T-helper 1 cell (primary cell): ENCODE data around the gene RXRA.

Experiments used
- DNase-seq, 5 donors: peaks; one replicate each; pipeline ENCODE4 v3.0.0-alpha.2; 2012 to 2020

The RXRA gene

DNA sequence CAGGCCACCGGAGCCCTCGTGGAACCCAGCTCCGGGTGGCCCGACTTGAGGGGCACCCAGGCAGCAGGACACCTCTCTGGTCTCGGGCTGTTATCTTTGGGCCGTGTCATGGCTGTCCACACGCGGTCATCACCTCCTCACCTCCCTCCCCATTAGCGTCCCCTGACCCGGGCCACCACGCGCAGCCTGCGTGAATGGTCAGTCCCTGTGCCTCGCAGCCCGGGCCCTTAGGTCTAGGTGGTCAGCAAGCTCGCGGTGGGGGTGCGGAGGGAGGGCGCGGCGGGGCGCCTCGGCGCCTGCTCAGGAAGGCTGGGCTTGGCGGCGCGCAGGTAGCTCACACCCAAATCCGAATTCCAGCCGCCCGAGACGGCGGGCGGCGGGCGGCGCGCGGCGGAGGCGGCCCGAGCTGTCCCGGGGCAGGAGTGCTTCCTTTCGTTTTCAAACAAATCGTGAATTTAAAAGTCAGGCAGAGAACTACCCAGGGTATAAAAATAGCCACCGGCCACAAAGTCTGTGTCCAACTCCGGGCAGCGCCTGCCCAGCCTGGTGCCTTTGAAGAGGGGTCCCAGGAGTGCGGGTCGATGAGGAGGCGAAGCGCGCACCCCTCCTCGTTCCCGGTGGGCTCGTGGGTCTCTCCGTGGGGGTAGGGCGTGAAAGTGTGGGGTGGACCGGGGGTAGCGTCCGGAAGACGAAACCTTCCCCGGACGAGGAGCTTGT is 1.0 kb upstream of the RXRA start:
- peak in 1 of 5 donors; percentile 29 for DNase-seq

DNA sequence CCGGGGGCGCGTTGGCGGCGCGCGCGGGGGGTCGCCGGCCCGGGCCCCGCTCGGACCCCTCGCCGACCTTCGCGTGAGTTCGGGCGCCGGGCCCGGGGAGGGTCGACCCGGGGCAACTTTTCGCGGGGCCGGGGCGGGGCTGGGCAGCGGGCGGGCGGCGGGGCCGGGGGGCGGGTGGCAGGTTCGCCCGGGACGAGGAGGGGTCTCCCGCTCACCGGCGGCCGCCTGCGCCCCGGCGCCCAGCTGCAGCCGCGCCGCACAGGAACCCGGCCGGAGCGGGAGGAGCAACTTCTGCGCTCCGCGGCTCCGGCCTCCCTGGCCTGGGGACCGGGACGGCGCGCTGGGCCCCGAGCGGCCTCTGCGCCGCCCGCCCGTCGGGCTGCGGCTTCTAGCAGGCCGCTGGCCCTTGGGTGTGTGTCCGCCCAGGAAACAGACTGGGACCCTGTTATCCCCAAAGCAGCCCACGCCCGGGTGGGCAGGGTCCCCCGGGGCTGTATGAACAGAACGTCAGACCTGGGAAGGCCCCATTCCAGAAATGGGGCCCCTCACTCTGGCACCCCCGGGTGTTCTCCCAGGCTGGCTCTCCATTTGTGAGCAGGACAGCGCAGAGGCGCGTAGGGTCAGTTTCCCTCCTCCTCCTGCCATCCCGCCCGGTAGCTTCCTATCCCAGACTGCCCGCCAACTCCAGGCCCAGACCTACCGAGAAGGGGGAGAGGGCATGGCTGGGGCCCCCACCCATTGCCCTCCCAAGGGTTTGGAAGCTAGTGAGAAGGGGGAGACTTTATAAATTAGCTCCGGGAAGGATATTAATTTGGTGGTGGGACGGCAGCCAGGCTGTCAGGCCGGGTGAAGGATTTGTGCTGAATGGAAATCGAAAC is 708 bp downstream of the RXRA start:
- DNase-seq, result no peak

GRCh38 chr9:134327671-134328231 is 1.5 kb downstream of the RXRA start:
- DNase-seq, result no peak

GRCh38 chr9:134328341-134328840 is 2.1 kb downstream of the RXRA start:
- no peak for DNase-seq

DNA sequence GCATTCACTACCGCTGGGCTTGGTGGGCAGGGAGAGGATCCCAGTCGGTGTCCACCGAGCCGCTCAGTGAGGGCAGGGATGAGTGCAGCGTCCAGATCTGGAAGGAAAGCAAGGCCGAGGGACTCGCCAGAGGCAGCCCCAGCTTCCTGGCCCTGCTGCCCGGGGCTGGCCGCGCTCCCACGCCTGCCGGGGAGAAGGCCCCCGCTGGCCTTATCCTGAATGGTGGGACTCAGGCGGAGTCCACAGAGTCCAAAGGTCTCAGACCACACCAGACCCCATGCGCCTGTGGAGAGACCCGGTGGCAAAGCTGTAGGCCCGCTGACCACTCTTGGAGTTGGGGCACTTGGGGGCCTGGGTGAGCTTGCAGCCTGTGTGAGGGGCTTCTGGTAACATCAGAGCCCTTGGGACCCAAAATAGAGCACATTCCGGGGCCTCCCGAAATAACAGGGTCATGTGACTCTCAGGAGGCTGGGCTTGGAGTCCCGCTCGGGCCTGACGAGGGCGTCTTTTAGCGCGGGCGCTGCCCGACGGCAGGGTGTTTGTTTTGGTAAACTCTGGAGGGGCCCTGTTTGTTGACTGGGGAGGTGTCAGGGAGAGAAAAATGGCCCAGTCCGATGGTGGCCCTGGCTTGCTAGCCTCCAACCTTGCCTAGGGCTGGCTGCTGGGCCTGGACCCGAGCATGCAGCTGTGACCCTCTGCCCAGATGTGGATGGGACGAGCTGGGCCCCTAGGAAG is 2.8 kb downstream of the RXRA start:
- DNase-seq, result no peak

GRCh38 chr9:134329576-134329855 is 3.3 kb downstream of the RXRA start:
- no peak for DNase-seq

- DNase-seq, result no peak
These were observed 3.6 kb downstream of the RXRA start for GRCh38 chr9:134329886-134330285.

DNA sequence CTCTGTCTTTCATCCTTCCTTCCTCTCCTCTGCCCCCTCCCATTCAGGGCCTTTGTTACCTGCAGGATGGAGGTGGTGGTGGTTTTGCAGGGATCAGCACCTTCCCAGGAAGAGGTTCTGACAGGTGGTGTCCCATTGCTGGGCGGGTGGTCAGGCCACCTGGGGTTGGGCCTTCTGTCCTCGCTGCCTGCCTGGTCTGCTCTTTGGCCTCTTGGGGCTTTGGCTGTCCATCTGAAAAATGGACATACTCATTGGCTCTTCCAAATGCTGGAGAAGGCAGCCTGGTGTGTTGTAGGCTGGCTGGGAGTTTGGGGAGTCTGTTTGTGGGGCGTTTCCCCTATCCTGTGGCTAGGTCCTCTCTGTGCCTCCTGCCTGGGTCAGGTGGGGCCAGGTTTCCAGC is 4.3 kb downstream of the RXRA start:
- no peak for DNase-seq

DNA sequence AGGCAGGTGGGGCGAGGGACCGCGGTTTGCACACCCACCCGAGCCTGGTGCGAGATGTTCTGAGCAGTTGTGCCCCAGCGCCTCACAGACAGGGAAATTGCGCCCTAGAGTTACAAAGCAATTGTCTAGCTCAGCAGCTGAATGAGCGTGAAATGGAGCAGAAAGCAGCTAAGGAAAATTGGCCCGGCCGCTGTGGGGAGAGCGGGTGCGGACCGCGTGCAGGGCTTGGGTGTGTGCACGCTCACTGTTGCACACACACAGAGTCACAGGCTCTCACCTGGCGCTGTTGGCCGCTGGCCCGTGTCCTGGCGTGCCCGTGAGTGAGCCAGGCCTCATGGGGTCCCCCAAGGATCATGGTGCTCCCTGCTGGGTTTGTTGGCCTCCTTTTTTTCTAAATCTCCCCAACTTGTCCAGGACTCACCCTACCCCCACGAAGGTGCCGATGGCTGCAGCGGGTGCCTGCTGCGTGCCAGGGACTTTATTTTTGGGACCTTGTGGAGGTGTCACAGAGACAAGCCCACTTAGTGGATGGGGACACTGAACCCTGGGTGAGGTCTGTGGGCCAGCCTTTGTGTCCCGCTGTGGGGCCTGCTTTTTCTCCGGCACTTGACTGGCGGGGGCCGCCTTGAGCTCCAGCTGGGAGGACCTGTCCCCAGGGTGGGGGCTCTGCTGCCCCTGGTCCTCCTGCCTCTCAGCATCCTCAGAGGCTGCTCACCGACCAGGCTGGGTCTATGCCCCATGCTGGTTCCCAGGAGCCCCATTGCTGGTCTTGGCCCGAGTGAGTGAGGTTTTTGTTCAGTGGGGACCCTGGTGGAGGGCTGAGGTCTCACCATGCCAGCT is 5.2 kb downstream of the RXRA start:
- no peak for DNase-seq

DNA sequence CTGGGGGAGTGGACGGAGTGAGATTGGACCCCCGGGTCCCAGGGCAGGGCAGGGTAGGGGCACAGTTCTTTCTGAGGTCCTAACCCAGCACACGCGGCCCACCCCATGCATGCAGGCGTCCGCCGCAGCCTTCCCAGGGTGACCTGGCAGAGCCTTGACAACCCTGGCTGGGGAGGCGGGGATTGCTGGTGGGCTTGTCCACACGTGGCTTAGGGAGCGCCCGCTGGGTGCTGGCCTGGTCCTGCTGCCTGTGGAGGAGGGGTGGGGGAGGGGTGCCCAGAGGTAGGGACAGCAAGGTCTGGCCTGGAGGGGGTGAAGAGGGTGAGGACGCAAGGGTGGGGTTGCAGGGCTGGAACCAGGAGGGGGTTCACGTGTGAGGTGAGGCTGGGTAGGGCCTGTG is 6.0 kb downstream of the RXRA start:
- no peak for DNase-seq

DNA sequence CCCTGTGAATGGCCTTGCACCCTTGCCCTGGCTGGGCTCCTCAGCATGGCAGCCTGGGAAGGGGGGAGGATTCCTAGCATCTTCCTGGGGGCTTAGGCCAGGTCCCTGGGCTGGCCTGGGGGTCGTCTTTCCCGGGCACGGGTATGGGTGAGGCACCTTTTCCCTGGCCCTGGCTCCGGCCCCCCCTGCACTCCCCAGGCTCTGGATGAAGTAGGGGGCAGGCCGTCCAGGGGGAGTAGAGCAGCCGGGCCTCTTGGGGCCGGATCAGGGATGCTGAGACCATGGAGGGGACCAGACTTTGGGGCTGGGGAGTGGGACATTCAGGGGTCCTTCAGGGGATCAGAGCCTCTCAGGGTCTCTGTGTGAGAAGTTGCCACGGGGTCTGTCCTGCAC is 6.6 kb downstream of the RXRA start:
- no peak for DNase-seq

- DNase-seq, result no peak
These were observed 7.1 kb downstream of the RXRA start for GRCh38 chr9:134333234-134333873.

- DNase-seq, result no peak
These were observed 7.8 kb downstream of the RXRA start for GRCh38 chr9:134333874-134334581.

DNA sequence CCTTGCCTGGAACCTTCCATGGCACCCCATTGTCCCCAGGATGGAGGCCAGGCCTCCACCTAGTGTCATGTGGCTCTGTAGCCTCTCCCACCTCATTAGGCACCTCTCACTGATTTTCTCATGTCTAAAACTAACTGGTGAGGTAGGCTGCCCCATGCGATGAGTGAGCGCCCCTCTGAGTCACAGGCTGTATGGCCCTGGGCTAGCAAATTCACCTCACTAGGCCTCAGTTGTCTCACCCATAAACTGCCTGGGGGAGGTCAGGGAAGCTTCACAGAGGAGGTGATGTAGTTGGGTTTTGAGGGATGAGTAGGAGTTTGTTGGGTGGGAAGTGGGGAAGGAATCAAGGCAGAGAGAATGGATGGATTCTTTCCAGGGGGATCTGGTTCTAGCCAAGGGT is 8.8 kb downstream of the RXRA start:
- no peak for DNase-seq

- DNase-seq, result no peak
These were observed 9.4 kb downstream of the RXRA start for GRCh38 chr9:134335486-134336220.

GRCh38 chr9:134336228-134336627 is 10.0 kb downstream of the RXRA start:
- no peak for DNase-seq

- no peak for DNase-seq
These were observed 10.7 kb downstream of the RXRA start for GRCh38 chr9:134336924-134337323.

GRCh38 chr9:134337469-134337868 is 11.2 kb downstream of the RXRA start:
- no peak for DNase-seq

- no peak for DNase-seq
These were observed 12.3 kb downstream of the RXRA start for GRCh38 chr9:134338394-134339182.
